Sigmoid colon (tissue), 7 donors: ENCODE measurements around the gene COPZ2. TPM values are rescaled to one million over a fixed set of nuclear protein-coding genes. Genes with fewer than 3 reads are reported as not detected.

ENCODE experiments used
- DNase-seq: peaks from one replicate; pipeline ENCODE4 v3.0.0-alpha.2; 2019
- H3K27ac ChIP-seq, 4 donors: fragments of 200-600 bp; sonication (generic); one replicate each; pipeline ENCODE4 v1.5.1; 2016 to 2019; ENCODE audit warnings: mild to moderate bottlenecking in 1 of 4
- H3K27me3 ChIP-seq, 3 donors: fragments of 200-600 bp; sonication (generic); one replicate each; pipeline ENCODE4 v1.5.1; 2019; ENCODE audit warnings: mild to moderate bottlenecking in 1 of 3
- H3K36me3 ChIP-seq, 4 donors: fragments of 200-600 bp; sonication (generic); one replicate each; pipeline ENCODE4 v1.5.1; 2016 to 2019
- H3K4me1 ChIP-seq, 4 donors: fragments of 200-600 bp; sonication (generic); one replicate each; pipeline ENCODE4 v1.5.1; 2017 to 2019
- H3K4me3 ChIP-seq, 4 donors: fragments of 200-600 bp; sonication (generic); one replicate each; pipeline ENCODE4 v1.5.1; 2017 to 2019; ENCODE audit warnings: mild to moderate bottlenecking in 2 of 4, moderate library complexity in 1 of 4
- H3K9me3 ChIP-seq, 4 donors: fragments of 200-600 bp in 3 of 4; sonication (generic) in 3 of 4; one replicate each; pipeline versions ENCODE4 v1.5.1 to v1.6.1; 2013 to 2019
- EP300 ChIP-seq, 4 donors: sonication (generic); formaldehyde crosslinking; IDR thresholded peaks; one replicate each; pipeline ENCODE4 v1.6.1; 2017; ENCODE audit warnings: antibody characterized with exemption in 4 of 4
- POLR2A ChIP-seq, 2 donors: fragments of 450-650 bp; IDR thresholded peaks; one replicate each; pipeline ENCODE4 v1.6.1; 2016; ENCODE audit warnings: antibody characterized with exemption in 2 of 2, mild to moderate bottlenecking in 2 of 2, moderate library complexity in 2 of 2
- POLR2AphosphoS5 ChIP-seq, 4 donors: sonication (generic); formaldehyde crosslinking; IDR thresholded peaks; one replicate each; pipeline ENCODE4 v1.6.1; 2017; ENCODE audit warnings: antibody characterized with exemption in 4 of 4
- WGBS, 2 donors: extraction: QIAGEN DNeasy Blood & Tissue Kit; methylation state at CpG; one replicate each; pipeline ENCODE4 v1.1.7; 2013; 5-methylcytosine and 5-hydroxymethylcytosine counted together
- intact Hi-C: fragments of 100-400 bp; cut with DNase I; formaldehyde crosslinking; loops from one replicate; pipeline ENCODE4 v1.15.1; 2023
- polyA plus RNA-seq, 3 donors: library from polyadenylated mRNA; stranded (reverse); fragments of 200-250 nt; gene quantifications; one replicate each; pipeline ENCODE4 v1.2.3, GENCODE V29; 2013
- total RNA-seq, 4 donors: library from RNA; depleted of rRNA; stranded (reverse); fragments of >200 nt; gene quantifications; one replicate each; pipeline ENCODE4 v1.1.0, GENCODE V29; 2016
- TF ChIP-seq, protein P1 (sequence below), 4 experiments: fragments of 450-650 bp in 3 of 4; fragments of 200-600 bp in 1 of 4; IDR thresholded peaks; one replicate each; pipeline ENCODE4 v1.5.1; 2016 to 2019; ENCODE audit warnings: antibody characterized with exemption in 4 of 4, mild to moderate bottlenecking in 3 of 4, moderate library complexity in 2 of 4
- donor health status: healthy with polysubstance abuse.
- donor health status: Bipolar disorder and iron deficiency.
- donor health status: healthy.

The COPZ2 gene
- total and polyA plus RNA-seq, 7 donors, result 5.5 to 64.0 (median 52.3) TPM

DNA sequence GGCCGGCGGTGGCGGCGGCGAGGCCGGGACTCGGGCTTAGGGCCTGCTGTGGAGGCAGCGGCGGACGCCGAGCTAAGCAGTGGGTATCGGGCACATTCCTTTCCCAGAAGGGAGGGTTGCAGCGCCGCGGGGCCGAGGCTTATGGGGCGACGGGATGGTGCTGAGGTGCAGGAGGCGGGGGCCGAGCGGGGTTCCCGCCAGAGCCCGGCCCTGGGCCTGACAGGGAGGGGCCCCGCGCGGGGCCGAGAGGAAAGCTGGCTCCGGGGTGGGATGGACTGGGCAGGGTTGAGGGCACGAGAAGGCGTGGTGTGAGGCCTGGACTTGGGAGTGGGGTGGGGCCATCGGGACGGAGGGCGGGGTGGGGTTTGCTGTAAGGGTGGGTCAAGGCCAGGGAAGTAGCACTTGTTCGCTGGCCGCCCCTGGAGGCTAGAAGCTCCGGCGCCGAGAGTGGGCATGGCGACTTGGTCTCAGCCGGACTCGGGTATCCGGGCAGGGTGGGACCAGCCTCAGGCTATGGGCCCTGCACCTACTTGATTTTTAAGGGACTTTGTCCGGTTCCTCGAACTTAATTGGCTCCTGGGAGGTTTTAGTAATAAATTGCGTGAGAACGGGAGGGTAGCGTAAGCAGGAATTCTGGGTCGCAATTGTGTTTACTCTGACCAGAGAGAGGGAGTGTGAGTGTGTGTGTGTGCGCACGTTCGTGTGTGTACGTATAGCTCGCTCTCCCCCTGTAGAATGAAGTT lies 11.0 kb upstream of the COPZ2 start:
- intact Hi-C loops, result no loop called here
- Histone ChIP-seq H3K4me1 (peaks cover 0 to 61% (median 58%) of the 10 kb centered on the region in 4 donors), H3K4me3 (peak overlapping the region; percentile 77 to 88 (median 83)), H3K9me3 (no peaks in the 10 kb centered on the region), H3K27ac (peak overlapping the region; percentile 96 to 99 (median 98)), H3K27me3 (no peaks in the 10 kb centered on the region), H3K36me3 (peaks cover 0 to 15% (median 6%) of the 10 kb centered on the region in 4 donors)
- WGBS, 2 donors, result 0 to 1% methylated on average over 53 of the region's 53 CpGs
- peak; percentile 97 for DNase-seq
- TF ChIP-seq EP300 (IDR thresholded peaks at IDR 0.05) (no peak), POLR2A (IDR thresholded peaks at IDR 0.05) (peak; percentile 30 to 62), POLR2AphosphoS5 (IDR thresholded peaks at IDR 0.05) (peak; percentile 85 to 91 (median 88))
- TF ChIP-seq, protein P1, sequence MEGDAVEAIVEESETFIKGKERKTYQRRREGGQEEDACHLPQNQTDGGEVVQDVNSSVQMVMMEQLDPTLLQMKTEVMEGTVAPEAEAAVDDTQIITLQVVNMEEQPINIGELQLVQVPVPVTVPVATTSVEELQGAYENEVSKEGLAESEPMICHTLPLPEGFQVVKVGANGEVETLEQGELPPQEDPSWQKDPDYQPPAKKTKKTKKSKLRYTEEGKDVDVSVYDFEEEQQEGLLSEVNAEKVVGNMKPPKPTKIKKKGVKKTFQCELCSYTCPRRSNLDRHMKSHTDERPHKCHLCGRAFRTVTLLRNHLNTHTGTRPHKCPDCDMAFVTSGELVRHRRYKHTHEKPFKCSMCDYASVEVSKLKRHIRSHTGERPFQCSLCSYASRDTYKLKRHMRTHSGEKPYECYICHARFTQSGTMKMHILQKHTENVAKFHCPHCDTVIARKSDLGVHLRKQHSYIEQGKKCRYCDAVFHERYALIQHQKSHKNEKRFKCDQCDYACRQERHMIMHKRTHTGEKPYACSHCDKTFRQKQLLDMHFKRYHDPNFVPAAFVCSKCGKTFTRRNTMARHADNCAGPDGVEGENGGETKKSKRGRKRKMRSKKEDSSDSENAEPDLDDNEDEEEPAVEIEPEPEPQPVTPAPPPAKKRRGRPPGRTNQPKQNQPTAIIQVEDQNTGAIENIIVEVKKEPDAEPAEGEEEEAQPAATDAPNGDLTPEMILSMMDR (IDR thresholded peaks at IDR 0.05), result no peak

DNA sequence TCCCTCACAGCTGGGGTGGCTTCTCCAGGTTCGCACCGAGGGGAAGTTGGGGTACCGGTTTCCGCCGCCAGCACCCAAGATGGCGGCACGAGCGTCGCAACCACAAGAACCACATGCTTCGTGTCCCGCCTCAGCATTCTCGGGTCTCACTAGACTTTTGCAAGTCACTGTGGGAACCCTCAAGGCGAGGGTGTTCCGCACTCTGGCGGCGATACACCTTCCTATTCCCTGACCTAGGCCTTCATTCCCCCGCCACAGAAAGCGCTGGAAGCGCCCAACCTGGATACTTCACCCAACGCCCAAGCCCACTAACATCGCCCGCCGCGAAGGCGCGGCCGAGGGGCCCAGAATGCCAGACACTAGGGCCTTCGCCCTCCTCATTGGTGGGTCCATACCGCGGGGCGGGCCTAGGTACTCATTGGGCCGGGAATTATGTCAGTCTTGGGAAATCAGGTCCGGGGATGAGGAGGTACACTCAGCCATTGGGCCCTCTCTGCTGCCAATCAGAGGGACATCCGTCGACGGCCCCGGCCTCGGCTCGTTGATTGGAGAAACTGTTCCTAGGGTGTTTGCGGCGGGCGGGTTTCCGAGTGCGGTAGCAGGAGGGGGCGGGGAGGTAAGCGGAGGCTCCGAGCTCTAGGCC lies 10.3 kb upstream of the COPZ2 start, which contains the start of gene NFE2L1:
Gene NFE2L1 (plus strand): TSS at position 619 of the 643 bp plus-strand sequence. CDS start 2,760 bp downstream, outside the sequence.
- DNase-seq, result peak; percentile 100
- peak within 1 kb of the TSS; percentile 77 to 88 (median 83) for H3K4me3 ChIP-seq
- peak; percentile 60 to 90 (median 80) for TF ChIP-seq POLR2AphosphoS5 (IDR thresholded peaks at IDR 0.05)
- peak; percentile 51 to 79 for TF ChIP-seq POLR2A (IDR thresholded peaks at IDR 0.05)
- TF ChIP-seq, protein P1 (IDR thresholded peaks at IDR 0.05), result no peak
- WGBS, 2 donors, result 0 to 2% methylated on average over 47 of the region's 47 CpGs
- H3K27me3 ChIP-seq, result no peaks in the 10 kb centered on the region
- no peaks in the 10 kb centered on the region for H3K9me3 ChIP-seq
- intact Hi-C loops, result no loop called here
- peaks cover 0 to 15% (median 6%) of the 10 kb centered on the region in 4 donors for H3K36me3 ChIP-seq
- peak within 1 kb of the TSS; percentile 96 to 99 (median 98) for H3K27ac ChIP-seq
- peaks cover 0 to 54% (median 51%) of the 10 kb centered on the region in 4 donors for H3K4me1 ChIP-seq

DNA sequence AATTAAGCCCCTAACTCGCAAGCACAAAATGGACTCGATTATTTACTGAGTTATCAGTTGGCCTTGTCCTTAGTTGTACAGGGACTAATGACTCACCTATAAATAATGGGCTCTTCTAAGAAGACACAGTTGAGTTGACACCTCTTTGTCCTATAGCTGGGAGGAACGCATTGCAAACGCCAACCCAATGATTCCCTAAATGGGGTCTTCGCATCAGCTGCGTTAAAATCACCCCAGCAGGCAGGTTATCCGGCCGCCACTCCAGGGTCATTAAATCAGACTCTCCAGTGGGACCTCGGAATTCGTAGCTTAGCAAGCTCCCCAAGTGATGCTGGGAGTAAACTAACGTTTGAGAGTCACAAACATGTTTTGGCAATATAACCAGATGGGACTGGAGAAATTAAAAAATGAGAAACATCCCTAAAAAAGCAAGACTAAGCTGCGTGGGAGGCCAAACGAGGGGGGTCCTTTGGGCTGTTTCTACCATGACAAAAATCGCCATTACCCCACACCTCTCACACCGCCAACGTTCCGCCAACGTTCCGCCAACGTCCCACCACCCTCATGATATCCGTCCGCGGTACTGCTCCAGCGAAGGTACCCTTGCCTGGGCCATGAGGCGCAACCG lies 9.6 kb upstream of the COPZ2 start:
- Histone ChIP-seq H3K4me3 (peak overlapping the region; percentile 48 to 88 (median 83)), H3K27me3 (no peaks in the 10 kb centered on the region), H3K27ac (peak overlapping the region; percentile 96 to 99 (median 98)), H3K4me1 (peaks cover 0 to 48% (median 44%) of the 10 kb centered on the region in 4 donors), H3K36me3 (peaks cover 0 to 15% (median 6%) of the 10 kb centered on the region in 4 donors), H3K9me3 (no peaks in the 10 kb centered on the region)
- peak; percentile 41 for DNase-seq
- no peak for TF ChIP-seq POLR2A (IDR thresholded peaks at IDR 0.05)
- TF ChIP-seq EP300 (IDR thresholded peaks at IDR 0.05), result no peak
- TF ChIP-seq POLR2AphosphoS5 (IDR thresholded peaks at IDR 0.05), result no peak
- TF ChIP-seq, protein P1 (IDR thresholded peaks at IDR 0.05), result no peak
- WGBS, 2 donors, result 10 to 36% methylated on average over 26 of the region's 26 CpGs
- intact Hi-C loops, result no loop called here

DNA sequence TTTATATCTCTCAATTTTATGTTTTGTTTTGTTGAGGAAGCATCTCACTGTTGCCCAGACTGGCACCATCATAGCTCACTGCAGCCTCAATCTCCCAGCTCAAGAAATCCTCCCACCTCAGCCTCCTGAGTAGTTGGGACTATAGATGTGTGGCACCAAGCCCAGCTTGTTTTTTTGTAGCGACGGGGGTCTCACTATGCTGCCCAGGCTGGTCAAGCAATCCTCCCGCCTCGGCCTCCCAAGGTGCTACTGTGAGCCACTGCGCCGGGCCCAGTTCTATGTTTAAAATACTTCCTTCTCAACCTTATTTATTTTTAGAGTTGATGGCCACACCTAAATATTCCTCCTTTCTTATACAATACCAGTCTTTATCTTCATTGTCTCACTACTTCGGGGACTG lies 8.7 kb upstream of the COPZ2 start:
- 60 to 83% methylated on average over 7 of the region's 7 CpGs for WGBS, 2 donors
- no peaks in the 10 kb centered on the region for H3K9me3 ChIP-seq
- H3K36me3 ChIP-seq, result peaks cover 0 to 9% (median 4%) of the 10 kb centered on the region in 4 donors
- intact Hi-C loops, result no loop called here
- TF ChIP-seq EP300 (IDR thresholded peaks at IDR 0.05) (no peak), POLR2A (IDR thresholded peaks at IDR 0.05) (no peak), POLR2AphosphoS5 (IDR thresholded peaks at IDR 0.05) (no peak)
- TF ChIP-seq, protein P1 (IDR thresholded peaks at IDR 0.05), result no peak
- H3K4me3 ChIP-seq, result no peak overlapping the region
- DNase-seq, result no peak
- no peaks in the 10 kb centered on the region for H3K27me3 ChIP-seq
- H3K27ac ChIP-seq, result no peak overlapping the region
- H3K4me1 ChIP-seq, result peaks cover 0 to 38% (median 35%) of the 10 kb centered on the region in 4 donors
